GM12878 (cell line): ENCODE measurements around the gene CFAP161. TPM values are rescaled to one million over a fixed set of nuclear protein-coding genes. Genes with fewer than 3 reads are reported as not detected.

Experiments used
- ATAC-seq: fragments of 200-7000 bp; cut with Tn5 transposase; 3 replicates; pipeline ENCODE4 v1.9.1; 2020; ENCODE audit warnings: mild to moderate bottlenecking, moderate library complexity
- BruUV-seq: library from RNA; stranded (reverse); fragments of 400-500 nt; replicated peaks from 2 replicates; lab custom pipeline; 2021; lab: Mats Ljungman, UMichigan
- CTCF ChIA-PET: fragments of 300-600 bp; sonication (Branson Sonifier 250); formaldehyde crosslinking; extraction: SDS; loops from one replicate; lab custom pipeline; 2021; ENCODE audit warnings: inconsistent platforms; lab: Yijun Ruan, JAX
- POLR2A ChIA-PET: fragments of 350-600 bp; formaldehyde crosslinking; extraction: SDS; loops from one replicate; lab custom pipeline; 2021; ENCODE audit warnings: inconsistent platforms; lab: Charles Lee
- RAD21 ChIA-PET: fragments of 300-600 bp; sonication (Branson Sonifier 250); formaldehyde crosslinking; loops from one replicate; lab custom pipeline; 2023; ENCODE audit warnings: antibody characterized with exemption; ENCODE audit not compliant: unreplicated experiment; lab: Charles Lee
- SMC1A ChIA-PET: fragments of 300-600 bp; sonication (Branson Sonifier 250); formaldehyde crosslinking; loops from one replicate; lab custom pipeline; 2023; ENCODE audit not compliant: unreplicated experiment, uncharacterized antibody; lab: Charles Lee
- DNase-seq: peaks from one replicate; pipeline ENCODE4 v3.0.0-alpha.2; 2011; ENCODE audit warnings: low read depth, low spot score
- FAIRE-seq: peaks from 3 replicates; lab custom pipeline; 2011; peaks lifted over from hg19 to GRCh38; lab: Jason Lieb, UNC
- H2AFZ ChIP-seq: 2 replicates; pipeline ENCODE4 v1.6.0; 2011; ENCODE audit warnings: low read depth, low read length, control low read depth; ENCODE audit not compliant: control insufficient read depth
- H3K27ac ChIP-seq: 2 replicates; pipeline ENCODE4 v1.5.1; 2011; ENCODE audit warnings: control low read depth; ENCODE audit not compliant: control insufficient read depth, insufficient read depth
- H3K27me3 ChIP-seq, 2 experiments: replicated peaks in 1 of 2; 2 replicates each; pipeline versions ENCODE4 v1.6.0 to v1.6.1; 2011; ENCODE audit warnings: low read length in 1 of 2; ENCODE audit not compliant: control insufficient read depth in 2 of 2, insufficient read depth in 2 of 2
- H3K36me3 ChIP-seq, 2 experiments: 2 replicates each; pipeline ENCODE4 v1.5.1; 2011; ENCODE audit warnings: low read length in 1 of 2; ENCODE audit not compliant: control insufficient read depth in 2 of 2, insufficient read depth in 2 of 2
- H3K4me1 ChIP-seq: 2 replicates; pipeline ENCODE4 v1.6.1; 2011; ENCODE audit warnings: mild to moderate bottlenecking, low read length, moderate library complexity, mixed read lengths; ENCODE audit not compliant: control insufficient read depth, insufficient read depth
- H3K4me2 ChIP-seq: 2 replicates; pipeline ENCODE4 v1.6.0; 2011; ENCODE audit warnings: control low read depth; ENCODE audit not compliant: control insufficient read depth, insufficient read depth
- H3K4me3 ChIP-seq: fragments of 200-600 bp; sonication (generic); 2 replicates; pipeline ENCODE4 v1.5.1; 2016
- H3K79me2 ChIP-seq: 2 replicates; pipeline ENCODE4 v1.6.0; 2011; ENCODE audit warnings: low read length; ENCODE audit not compliant: control insufficient read depth, insufficient read depth
- H3K9ac ChIP-seq: 2 replicates; pipeline ENCODE4 v1.8.0; 2011; ENCODE audit warnings: low read length, control low read depth, mixed read lengths; ENCODE audit not compliant: control insufficient read depth, insufficient read depth
- H3K9me3 ChIP-seq: replicated peaks from 3 replicates; pipeline ENCODE4 v1.5.1; 2011; ENCODE audit warnings: mild to moderate bottlenecking, low read length; ENCODE audit not compliant: control insufficient read depth, insufficient read depth
- H4K20me1 ChIP-seq: 2 replicates; pipeline ENCODE4 v1.6.0; 2011; ENCODE audit not compliant: control insufficient read depth, insufficient read depth
- BMI1 ChIP-seq: fragments of 450-650 bp; IDR thresholded peaks from 2 replicates; pipeline ENCODE4 v1.6.1; 2016; ENCODE audit warnings: mild to moderate bottlenecking, moderate library complexity, borderline replicate concordance
- CBFB ChIP-seq: IDR thresholded peaks from 2 replicates; pipeline ENCODE4 v1.6.1; 2016; ENCODE audit warnings: antibody characterized with exemption, low read depth
- DPF2 ChIP-seq: fragments of 450-650 bp; IDR thresholded peaks from 2 replicates; pipeline ENCODE4 v1.6.1; 2017; ENCODE audit warnings: mild to moderate bottlenecking
- ESRRA ChIP-seq: IDR thresholded peaks from 2 replicates; pipeline ENCODE4 v1.6.1; 2012; ENCODE audit warnings: mild to moderate bottlenecking, low read length, improper control_type of control experiment
- FOXM1 ChIP-seq: IDR thresholded peaks from 2 replicates; pipeline ENCODE4 v1.6.1; 2012; ENCODE audit warnings: low read depth, mild to moderate bottlenecking, inconsistent platforms, low read length, moderate library complexity
- HCFC1 ChIP-seq: fragments of 150-350 bp; IDR thresholded peaks from 2 replicates; pipeline ENCODE4 v1.6.1; 2014; ENCODE audit warnings: low read length
- PAX5 ChIP-seq: IDR thresholded peaks from 2 replicates; pipeline ENCODE4 v1.6.1; 2011; ENCODE audit warnings: low read depth, low read length, borderline replicate concordance
- PML ChIP-seq: IDR thresholded peaks from 2 replicates; pipeline ENCODE4 v1.6.1; 2012; ENCODE audit warnings: low read length, inconsistent platforms
- YY1 ChIP-seq: IDR thresholded peaks from 2 replicates; pipeline ENCODE4 v1.6.1; 2011; ENCODE audit warnings: low read depth, mild to moderate bottlenecking, low read length
- WGBS: methylation state at CpG from one replicate; pipeline ENCODE4 v1.1.6; 2016; ENCODE audit warnings: low lambda C conversion rate; ENCODE audit not compliant: insufficient replicate concordance, insufficient coverage; ENCODE audit errors: missing lambda C conversion rate; 5-methylcytosine and 5-hydroxymethylcytosine counted together
- in situ Hi-C: fragments of 300-500 bp; cut with MboI; formaldehyde crosslinking; loops from 9 replicates; pipeline ENCODE4 v1.14.3; 2018; ENCODE audit warnings: mixed read lengths
- intact Hi-C: fragments of 100-400 bp; cut with micrococcal nuclease; formaldehyde crosslinking; loops from one replicate; pipeline ENCODE4 v1.14.2; 2022; ENCODE audit not compliant: unreplicated experiment
- polyA plus RNA-seq, 11 experiments: library from polyadenylated mRNA; depleted of rRNA in 4 of 11; unstranded in 6 of 11; stranded (reverse) in 5 of 11; fragments of >200 nt; fragmentation: Nextera tagmentation in 4 of 11; fragmentation: Illumina TruSeq in 1 of 11; extraction: Ambion mirVana in 4 of 11; extraction: Trizol in 1 of 11; gene quantifications; 1 replicate in 1 of 11; 2 replicates in 10 of 11; pipeline versions ENCODE4 v1.2.1 to v1.2.3, GENCODE V29; 2011 to 2016; ENCODE audit warnings: inconsistent platforms in 2 of 11, missing spikeins in 2 of 11, low read depth in 1 of 11
- total RNA-seq, 4 experiments: library from RNA; depleted of rRNA in 3 of 4; stranded (reverse); fragments of >200 nt in 3 of 4; fragmentation: Illumina TruSeq in 1 of 4; extraction: Trizol in 1 of 4; gene quantifications; 2 replicates each; pipeline versions ENCODE4 v1.2.1 to v1.2.3, GENCODE V29; 2013 to 2021
- TF ChIP-seq, protein P1 (sequence below), 3 experiments: IDR thresholded peaks in 2 of 3; conservative IDR thresholded peaks in 1 of 3; 2 replicates each; pipeline ENCODE4 v1.5.1; 2011; ENCODE audit warnings: low read depth in 3 of 3, low read length in 3 of 3, mild to moderate bottlenecking in 3 of 3, control low read depth in 2 of 3, moderate library complexity in 2 of 3, inconsistent platforms in 1 of 3, mixed read lengths in 1 of 3; ENCODE audit not compliant: control insufficient read depth in 2 of 3, insufficient read depth in 1 of 3; ENCODE audit errors: extremely low read depth in 1 of 3

Gene CFAP161
- total and polyA plus RNA-seq, 10 of the 15 experiments (the other 5 are each of a cell fraction or from before 2014, with no cell fraction given), result 0.31 TPM; not detected in 9

DNA sequence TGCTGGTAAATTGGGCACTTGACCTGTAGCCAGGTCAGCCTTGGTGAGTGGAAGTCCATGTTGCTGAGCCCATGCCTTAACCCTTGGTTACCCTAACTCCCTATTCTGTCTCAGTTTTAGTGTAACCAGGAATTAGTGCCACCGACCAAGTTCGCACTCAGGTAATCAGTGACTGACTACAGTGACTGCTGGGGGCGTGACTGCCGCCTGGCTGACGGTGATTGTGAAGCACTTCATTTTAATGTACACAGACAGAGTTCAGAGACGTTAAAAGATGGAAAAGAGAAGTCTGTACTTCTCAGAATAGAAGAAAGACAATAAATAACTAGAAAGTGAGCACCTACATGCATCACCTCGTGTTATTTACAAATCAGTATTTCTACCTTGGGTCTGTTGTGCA is 17.3 kb downstream of the CFAP161 start:
- ATAC-seq, result no peak
- H3K27ac ChIP-seq, result no peak overlapping the region
- no peak overlapping the region for H3K9ac ChIP-seq
- H3K4me2 ChIP-seq, result no peak overlapping the region
- in situ Hi-C loops (no loop called here), intact Hi-C loops (no loop called here)
- no peaks in the 10 kb centered on the region for H4K20me1 ChIP-seq
- H3K4me3 ChIP-seq, result no peak overlapping the region
- no peak overlapping the region for H2AFZ ChIP-seq
- H3K79me2 ChIP-seq, result no peaks in the 10 kb centered on the region
- ChIA-PET RAD21 (no interaction called here), POLR2A (no interaction called here), SMC1A (interaction anchor here (6.2 kb wide), 1 partner anchor 116 kb away, joined by 102 read pairs; no protein-coding TSS in a partner anchor), CTCF (interaction anchor here (0.8 to 8.1 kb wide), 3 partner anchors 115 to 174 kb away, joined by 3 to 249 read pairs (median 4); no protein-coding TSS in a partner anchor)
- no peak for DNase-seq
- no peaks in the 10 kb centered on the region for H3K9me3 ChIP-seq
- no peaks in the 10 kb centered on the region for H3K36me3 ChIP-seq
- no TSS peak for BruUV-seq
- H3K27me3 ChIP-seq, result peaks cover 0 to 2% of the 10 kb centered on the region in 2 experiments; a peak in 1 of 4 replicates
- 45% methylated on average over 7 of the region's 7 CpGs for WGBS
- H3K4me1 ChIP-seq, result no peaks in the 10 kb centered on the region
- FAIRE-seq, result no peak
- TF ChIP-seq PAX5, result no peak
- no peak for TF ChIP-seq YY1
- TF ChIP-seq HCFC1, result no peak
- no peak for TF ChIP-seq PML
- TF ChIP-seq FOXM1, result no peak

DNA sequence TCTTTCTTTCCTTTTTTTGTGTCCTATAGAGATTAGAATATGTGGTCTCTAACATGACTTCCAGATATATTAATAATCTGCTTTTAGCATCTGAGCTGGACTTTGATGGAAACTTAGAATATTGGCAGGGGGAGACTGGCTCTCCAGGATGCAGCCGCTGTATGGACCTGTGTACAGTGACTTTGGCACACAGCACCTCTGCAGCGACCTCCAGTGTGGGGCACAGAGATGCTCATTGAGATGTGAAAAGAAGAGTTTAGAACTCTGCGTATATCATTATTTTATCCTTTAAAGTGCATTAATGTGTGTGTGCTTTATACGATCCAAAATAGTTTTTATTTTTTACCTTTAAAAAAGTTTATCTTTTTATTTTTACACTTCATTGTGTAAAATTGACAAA is 18.3 kb downstream of the CFAP161 start:
- H3K9ac ChIP-seq, result no peak overlapping the region
- SMC1A ChIA-PET, result interaction anchor here (0.7 to 6.2 kb wide), 8 partner anchors 9 to 120 kb away, joined by 3 to 102 read pairs (median 4); no protein-coding TSS in a partner anchor
- in situ Hi-C loops, result no loop called here
- no peak for FAIRE-seq
- no peak overlapping the region for H3K27ac ChIP-seq
- no TSS peak for BruUV-seq
- CTCF ChIA-PET, result interaction anchor here (1.0 to 8.1 kb wide), 5 partner anchors 28 to 157 kb away, joined by 3 to 249 read pairs (median 4); no protein-coding TSS in a partner anchor
- no peaks in the 10 kb centered on the region for H3K9me3 ChIP-seq
- RAD21 ChIA-PET, result interaction anchor here (1.0 kb wide), 1 partner anchor 47 kb away, joined by 3 read pairs; no protein-coding TSS in a partner anchor
- no peak overlapping the region for H3K4me3 ChIP-seq
- ATAC-seq, result peak; percentile 43; the same call in 2 of the 3 replicates
- DNase-seq, result no peak
- TF ChIP-seq, protein P1, sequence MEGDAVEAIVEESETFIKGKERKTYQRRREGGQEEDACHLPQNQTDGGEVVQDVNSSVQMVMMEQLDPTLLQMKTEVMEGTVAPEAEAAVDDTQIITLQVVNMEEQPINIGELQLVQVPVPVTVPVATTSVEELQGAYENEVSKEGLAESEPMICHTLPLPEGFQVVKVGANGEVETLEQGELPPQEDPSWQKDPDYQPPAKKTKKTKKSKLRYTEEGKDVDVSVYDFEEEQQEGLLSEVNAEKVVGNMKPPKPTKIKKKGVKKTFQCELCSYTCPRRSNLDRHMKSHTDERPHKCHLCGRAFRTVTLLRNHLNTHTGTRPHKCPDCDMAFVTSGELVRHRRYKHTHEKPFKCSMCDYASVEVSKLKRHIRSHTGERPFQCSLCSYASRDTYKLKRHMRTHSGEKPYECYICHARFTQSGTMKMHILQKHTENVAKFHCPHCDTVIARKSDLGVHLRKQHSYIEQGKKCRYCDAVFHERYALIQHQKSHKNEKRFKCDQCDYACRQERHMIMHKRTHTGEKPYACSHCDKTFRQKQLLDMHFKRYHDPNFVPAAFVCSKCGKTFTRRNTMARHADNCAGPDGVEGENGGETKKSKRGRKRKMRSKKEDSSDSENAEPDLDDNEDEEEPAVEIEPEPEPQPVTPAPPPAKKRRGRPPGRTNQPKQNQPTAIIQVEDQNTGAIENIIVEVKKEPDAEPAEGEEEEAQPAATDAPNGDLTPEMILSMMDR (IDR thresholded peaks at IDR 0.05 in 2 of 3, conservative IDR thresholded peaks at IDR 0.05 in 1 of 3; ENCODE audit: control insufficient read depth in 2 of 3, extremely low read depth in 1 of 3, insufficient read depth in 1 of 3, low read depth in 3 of 3, low read length in 3 of 3), result peak; percentile 12 to 16 (median 12); a peak in 1 of 6 replicates
- TF ChIP-seq BMI1 (no peak), CBFB (no peak), DPF2 (no peak), ESRRA (no peak)
- no peak overlapping the region for H3K4me2 ChIP-seq
- H3K27me3 ChIP-seq, result peaks cover 0 to 2% of the 10 kb centered on the region in 2 experiments; a peak in 1 of 4 replicates
- WGBS, result 46% methylated on average over 4 of the region's 4 CpGs
- H3K4me1 ChIP-seq, result no peaks in the 10 kb centered on the region
- POLR2A ChIA-PET, result interaction anchor here (0.6 kb wide), 1 partner anchor 602 kb away, joined by 3 read pairs; no protein-coding TSS in a partner anchor
- intact Hi-C loops, result no loop called here
- H2AFZ ChIP-seq, result no peak overlapping the region
- H4K20me1 ChIP-seq, result no peaks in the 10 kb centered on the region
- H3K79me2 ChIP-seq, result no peaks in the 10 kb centered on the region
- no peaks in the 10 kb centered on the region for H3K36me3 ChIP-seq
